ENCODE data around the gene NFATC4. TPM values are rescaled to one million over a fixed set of nuclear protein-coding genes. Genes with fewer than 3 reads are reported as not detected.

Gene NFATC4
- total RNA-seq, 1 experiment from 2014 or later: 14.6 TPM

GRCh38 chr14:24407608-24408325 is 39.8 kb downstream of the NFATC4 start:
- Histone ChIP-seq H3K4me3 (no peak overlapping the region), H3K4me1 (replicated peaks) (peaks cover 7% of the 10 kb centered on the region)

GRCh38 chr14:24408764-24409163 is 40.8 kb downstream of the NFATC4 start:
- no peaks in the 10 kb centered on the region for H3K36me3 ChIP-seq
- no peaks in the 10 kb centered on the region for H3K27me3 ChIP-seq (replicated peaks)
- no peak overlapping the region for H3K4me3 ChIP-seq
- no peak overlapping the region for H3K27ac ChIP-seq
- H3K4me1 ChIP-seq (replicated peaks): no peaks in the 10 kb centered on the region
- no peaks in the 10 kb centered on the region for H3K9me3 ChIP-seq (replicated peaks)
- DNase-seq (ENCODE audit: low read depth in 1 of 2, low spot score in 2 of 2): no peak

More at GRCh38 chr14:24407608-24408325, 39.8 kb downstream of the NFATC4 start:
- Histone ChIP-seq H3K9me3 (replicated peaks) (no peaks in the 10 kb centered on the region), H3K27me3 (replicated peaks) (no peaks in the 10 kb centered on the region), H3K27ac (no peak overlapping the region), H3K36me3 (no peaks in the 10 kb centered on the region)
- DNase-seq (ENCODE audit: low read depth in 1 of 2, low spot score in 2 of 2): no peak

DNA sequence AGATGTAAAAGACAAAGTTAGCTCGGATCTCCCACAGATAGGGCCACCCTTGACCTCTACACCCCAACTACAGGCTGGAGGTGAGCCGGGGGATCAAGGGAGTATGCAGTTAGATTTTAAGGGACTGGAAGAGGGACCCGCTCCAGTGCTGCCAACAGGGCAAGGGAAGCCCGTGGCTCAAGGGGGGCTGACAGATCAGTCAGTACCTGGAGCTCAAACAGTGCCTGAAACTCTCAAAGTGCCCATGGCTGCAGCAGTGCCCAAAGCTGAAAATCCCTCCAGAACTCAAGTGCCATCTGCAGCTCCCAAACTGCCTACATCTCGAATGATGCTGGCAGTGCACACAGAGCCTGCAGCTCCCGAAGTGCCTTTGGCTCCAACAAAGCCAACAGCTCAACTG is 41.2 kb downstream of the NFATC4 start:
- Histone ChIP-seq H3K36me3 (no peaks in the 10 kb centered on the region), H3K4me1 (replicated peaks) (no peaks in the 10 kb centered on the region), H3K9me3 (replicated peaks) (no peaks in the 10 kb centered on the region), H3K27me3 (replicated peaks) (no peaks in the 10 kb centered on the region), H3K27ac (no peak overlapping the region), H3K4me3 (no peak overlapping the region)
- DNase-seq (ENCODE audit: low read depth in 1 of 2, low spot score in 2 of 2): no peak

GRCh38 chr14:24409956-24410355 is 42.0 kb downstream of the NFATC4 start:
- Histone ChIP-seq H3K27me3 (replicated peaks) (no peaks in the 10 kb centered on the region), H3K9me3 (replicated peaks) (no peaks in the 10 kb centered on the region), H3K27ac (no peak overlapping the region), H3K4me1 (replicated peaks) (no peaks in the 10 kb centered on the region), H3K4me3 (no peak overlapping the region), H3K36me3 (no peaks in the 10 kb centered on the region)
- no peak for DNase-seq (ENCODE audit: low read depth in 1 of 2, low spot score in 2 of 2)

GRCh38 chr14:24411443-24412389 is 43.7 kb downstream of the NFATC4 start:
- no peak overlapping the region for H3K4me3 ChIP-seq
- H3K27ac ChIP-seq: no peak overlapping the region
- H3K27me3 ChIP-seq (replicated peaks): no peaks in the 10 kb centered on the region
- H3K9me3 ChIP-seq (replicated peaks): no peaks in the 10 kb centered on the region
- peak in 1 of 2 experiments; percentile 30 for DNase-seq (ENCODE audit: low read depth in 1 of 2, low spot score in 2 of 2)
- H3K36me3 ChIP-seq: no peaks in the 10 kb centered on the region
- no peaks in the 10 kb centered on the region for H3K4me1 ChIP-seq (replicated peaks)

DNA sequence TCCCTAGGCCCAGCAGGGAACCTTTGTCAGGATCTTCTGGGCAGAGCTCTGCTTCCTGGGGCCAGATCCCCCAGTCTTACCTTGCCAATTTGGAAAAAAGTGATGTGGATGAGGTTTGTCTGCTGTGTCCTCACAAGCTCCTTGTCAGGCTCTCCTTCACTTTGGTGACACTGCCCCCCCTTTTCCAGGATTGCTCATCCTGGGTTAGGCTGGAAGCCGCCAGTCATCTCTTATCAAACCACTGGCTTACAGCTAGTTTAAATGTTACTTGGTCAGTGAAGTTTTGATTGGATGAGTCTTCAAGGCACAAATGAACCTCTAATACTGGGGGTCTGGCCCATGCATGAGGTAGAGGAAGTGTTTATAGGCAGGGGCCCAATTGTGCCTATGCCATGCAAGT is 46.1 kb downstream of the NFATC4 start:
- Histone ChIP-seq H3K4me3 (no peak overlapping the region), H3K4me1 (replicated peaks) (no peaks in the 10 kb centered on the region), H3K9me3 (replicated peaks) (no peaks in the 10 kb centered on the region), H3K36me3 (no peaks in the 10 kb centered on the region), H3K27ac (no peak overlapping the region), H3K27me3 (replicated peaks) (no peaks in the 10 kb centered on the region)
- DNase-seq (ENCODE audit: low read depth in 1 of 2, low spot score in 2 of 2): no peak

GRCh38 chr14:24414732-24415420 is 46.9 kb downstream of the NFATC4 start:
- H3K27me3 ChIP-seq (replicated peaks): no peaks in the 10 kb centered on the region
- H3K9me3 ChIP-seq (replicated peaks): no peaks in the 10 kb centered on the region
- H3K27ac ChIP-seq: no peak overlapping the region
- no peaks in the 10 kb centered on the region for H3K4me1 ChIP-seq (replicated peaks)
- no peak overlapping the region for H3K4me3 ChIP-seq
- H3K36me3 ChIP-seq: no peaks in the 10 kb centered on the region
- DNase-seq (ENCODE audit: low read depth in 1 of 2, low spot score in 2 of 2): no peak

GRCh38 chr14:24415421-24416253 is 47.7 kb downstream of the NFATC4 start:
- no peak for DNase-seq (ENCODE audit: low read depth in 1 of 2, low spot score in 2 of 2)
- Histone ChIP-seq H3K4me1 (replicated peaks) (no peaks in the 10 kb centered on the region), H3K27ac (no peak overlapping the region), H3K27me3 (replicated peaks) (no peaks in the 10 kb centered on the region), H3K36me3 (no peaks in the 10 kb centered on the region), H3K4me3 (no peak overlapping the region), H3K9me3 (replicated peaks) (no peaks in the 10 kb centered on the region)

DNA sequence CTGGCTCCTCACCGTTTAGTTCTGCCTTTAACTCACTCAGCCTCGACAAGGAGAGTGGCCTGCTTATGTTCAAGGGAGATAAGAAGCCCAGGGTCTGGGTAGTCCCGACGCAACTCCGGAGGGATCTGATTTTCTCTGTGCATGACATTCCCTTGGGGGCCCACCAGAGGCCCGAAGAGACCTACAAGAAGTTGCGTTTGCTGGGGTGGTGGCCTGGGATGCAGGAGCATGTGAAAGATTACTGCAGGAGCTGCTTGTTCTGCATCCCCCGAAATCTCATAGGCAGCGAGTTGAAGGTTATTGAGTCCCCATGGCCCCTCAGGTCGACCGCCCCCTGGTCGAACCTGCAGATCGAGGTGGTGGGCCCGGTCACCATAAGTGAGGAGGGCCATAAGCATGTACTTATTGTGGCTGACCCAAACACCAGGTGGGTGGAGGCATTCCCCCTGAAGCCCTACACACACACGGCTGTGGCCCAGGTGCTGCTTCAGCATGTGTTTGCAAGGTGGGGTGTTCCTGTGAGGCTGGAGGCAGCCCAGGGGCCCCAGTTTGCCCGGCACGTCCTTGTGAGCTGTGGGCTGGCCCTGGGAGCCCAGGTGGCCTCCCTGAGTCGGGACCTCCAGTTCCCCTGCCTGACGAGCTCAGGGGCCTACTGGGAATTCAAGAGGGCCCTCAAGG is 48.4 kb downstream of the NFATC4 start:
- no peak overlapping the region for H3K27ac ChIP-seq
- H3K4me3 ChIP-seq: no peak overlapping the region
- H3K4me1 ChIP-seq (replicated peaks): no peaks in the 10 kb centered on the region
- no peaks in the 10 kb centered on the region for H3K9me3 ChIP-seq (replicated peaks)
- no peaks in the 10 kb centered on the region for H3K27me3 ChIP-seq (replicated peaks)
- no peaks in the 10 kb centered on the region for H3K36me3 ChIP-seq
- no peak for DNase-seq (ENCODE audit: low read depth in 1 of 2, low spot score in 2 of 2)

DNA sequence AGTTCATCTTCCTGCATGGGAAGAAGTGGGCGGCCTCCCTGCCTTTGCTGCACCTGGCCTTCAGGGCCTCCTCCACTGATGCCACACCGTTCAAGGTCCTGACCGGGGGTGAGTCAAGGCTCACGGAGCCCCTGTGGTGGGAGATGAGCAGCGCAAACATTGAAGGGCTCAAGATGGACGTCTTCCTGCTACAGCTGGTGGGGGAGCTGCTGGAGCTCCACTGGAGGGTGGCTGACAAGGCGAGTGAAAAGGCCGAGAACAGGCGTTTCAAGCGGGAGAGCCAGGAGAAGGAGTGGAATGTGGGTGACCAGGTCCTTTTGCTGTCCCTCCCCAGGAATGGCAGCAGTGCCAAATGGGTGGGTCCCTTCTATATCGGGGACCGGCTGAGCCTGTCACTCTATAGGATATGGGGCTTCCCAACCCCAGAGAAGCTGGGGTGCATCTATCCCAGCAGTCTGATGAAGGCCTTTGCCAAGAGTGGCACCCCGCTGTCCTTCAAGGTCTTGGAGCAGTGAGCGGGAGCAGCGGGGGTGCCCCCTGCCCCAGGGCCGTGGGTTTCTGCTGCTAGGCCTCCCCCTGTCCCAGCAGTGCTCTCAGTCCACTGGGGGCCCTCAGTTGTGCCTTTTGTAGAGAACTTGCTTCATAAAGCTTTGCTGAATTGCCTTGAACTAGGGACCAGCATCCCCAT is 49.1 kb downstream of the NFATC4 start:
- DNase-seq (ENCODE audit: low read depth in 1 of 2, low spot score in 2 of 2): no peak
- no peaks in the 10 kb centered on the region for H3K4me1 ChIP-seq (replicated peaks)
- H3K4me3 ChIP-seq: no peak overlapping the region
- H3K27ac ChIP-seq: no peak overlapping the region
- H3K9me3 ChIP-seq (replicated peaks): no peaks in the 10 kb centered on the region
- no peaks in the 10 kb centered on the region for H3K27me3 ChIP-seq (replicated peaks)
- H3K36me3 ChIP-seq: no peaks in the 10 kb centered on the region

DNA sequence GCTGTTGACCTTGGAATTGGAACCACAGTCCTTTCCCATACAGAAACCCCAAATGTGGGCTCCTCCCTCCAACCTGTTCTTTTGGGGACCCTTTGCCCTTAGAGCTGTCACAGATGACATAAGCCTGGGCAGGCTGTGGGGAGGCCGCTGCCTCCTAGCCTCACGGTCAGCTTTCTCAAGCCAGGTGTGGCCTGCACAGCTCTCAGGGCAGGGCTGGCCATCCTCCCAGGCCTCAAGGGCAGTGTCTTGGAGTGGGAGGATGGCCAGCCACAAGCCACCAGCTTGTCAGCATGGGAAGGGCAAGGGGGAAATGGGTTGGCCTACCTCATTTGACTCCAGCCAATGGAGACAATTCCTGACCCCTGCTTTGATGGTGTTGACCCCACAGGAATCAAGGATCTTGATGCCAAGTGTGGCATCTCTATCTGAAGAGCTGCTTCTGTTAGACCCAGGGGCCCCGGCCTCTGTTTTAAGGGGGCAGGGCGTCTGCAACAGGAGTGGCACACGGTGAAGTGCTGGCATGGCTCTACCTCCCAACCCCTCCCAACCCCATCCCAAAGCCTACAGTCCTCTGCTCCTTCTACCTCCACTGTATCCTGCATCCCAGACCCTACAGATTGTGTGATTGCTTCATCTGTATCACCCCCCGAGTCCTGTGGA is 50.0 kb downstream of the NFATC4 start:
- Histone ChIP-seq H3K27me3 (replicated peaks) (no peaks in the 10 kb centered on the region), H3K36me3 (no peaks in the 10 kb centered on the region), H3K4me1 (replicated peaks) (no peaks in the 10 kb centered on the region), H3K9me3 (replicated peaks) (no peaks in the 10 kb centered on the region), H3K4me3 (no peak overlapping the region), H3K27ac (no peak overlapping the region)
- DNase-seq (ENCODE audit: low read depth in 1 of 2, low spot score in 2 of 2): no peak

DNA sequence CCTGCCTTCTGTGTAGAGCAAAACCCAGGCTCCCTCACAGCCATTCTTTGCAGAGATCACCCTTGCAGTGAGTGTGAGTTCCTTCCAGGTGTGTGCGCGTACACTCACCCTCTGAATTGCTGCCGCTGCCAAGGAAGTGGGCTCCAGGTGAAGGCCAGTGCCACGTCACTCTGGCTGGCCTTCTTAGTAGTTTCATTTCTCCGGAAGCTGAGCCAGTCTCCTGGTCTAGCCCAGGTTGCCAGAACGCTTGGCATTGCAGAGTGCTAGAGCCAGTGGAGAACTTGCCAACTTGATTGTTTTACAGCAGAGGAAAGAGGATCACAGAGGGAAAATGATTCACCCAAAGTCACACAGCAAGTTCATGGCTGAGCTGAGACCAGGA is 50.5 kb downstream of the NFATC4 start:
- no peaks in the 10 kb centered on the region for H3K9me3 ChIP-seq (replicated peaks)
- no peaks in the 10 kb centered on the region for H3K36me3 ChIP-seq
- DNase-seq (ENCODE audit: low read depth in 1 of 2, low spot score in 2 of 2): no peak
- no peak overlapping the region for H3K27ac ChIP-seq
- no peak overlapping the region for H3K4me3 ChIP-seq
- no peaks in the 10 kb centered on the region for H3K4me1 ChIP-seq (replicated peaks)
- no peaks in the 10 kb centered on the region for H3K27me3 ChIP-seq (replicated peaks)

All from SJSA1 (cell line).